Thyroid gland (tissue), 4 donors: ENCODE results near the gene MLXIPL.

Experiments used
- POLR2A ChIP-seq, 2 donors: fragments of 450-650 bp; IDR thresholded peaks; one replicate each; pipeline ENCODE4 v1.6.1; 2017; ENCODE audit warnings: antibody characterized with exemption in 2 of 2, mild to moderate bottlenecking in 2 of 2, moderate library complexity in 1 of 2
- TF ChIP-seq, protein P1 (sequence below), 6 experiments: fragments of 200-600 bp in 3 of 6; fragments of 450-650 bp in 3 of 6; sonication (generic) in 3 of 6; IDR thresholded peaks; one replicate each; pipeline ENCODE4 v1.5.1; 2016 to 2019; ENCODE audit warnings: antibody characterized with exemption in 6 of 6, mild to moderate bottlenecking in 2 of 6, inconsistent platforms in 1 of 6, moderate library complexity in 1 of 6

DNA sequence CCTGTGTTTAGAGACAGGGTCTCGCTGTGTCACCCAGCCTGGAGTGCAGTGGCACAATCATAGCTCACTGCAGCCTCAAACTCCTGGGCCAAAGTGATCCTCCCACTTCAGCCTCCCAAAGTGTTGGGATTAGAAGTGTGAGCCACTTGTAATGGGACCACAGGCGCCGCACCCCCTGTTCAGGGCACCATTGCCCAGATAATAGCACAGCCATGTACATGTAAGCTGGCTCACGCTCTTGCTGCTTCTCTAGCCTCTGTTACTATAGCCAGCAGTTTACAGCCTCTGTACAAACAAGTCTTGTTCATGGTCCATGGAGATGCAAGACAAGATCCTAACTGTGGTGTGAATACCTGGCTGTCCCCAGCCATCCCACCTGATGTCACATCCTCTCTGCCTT, 4.2 kb upstream of the MLXIPL start:
- no peak for TF ChIP-seq POLR2A (IDR thresholded peaks at IDR 0.05)
- TF ChIP-seq, protein P1, sequence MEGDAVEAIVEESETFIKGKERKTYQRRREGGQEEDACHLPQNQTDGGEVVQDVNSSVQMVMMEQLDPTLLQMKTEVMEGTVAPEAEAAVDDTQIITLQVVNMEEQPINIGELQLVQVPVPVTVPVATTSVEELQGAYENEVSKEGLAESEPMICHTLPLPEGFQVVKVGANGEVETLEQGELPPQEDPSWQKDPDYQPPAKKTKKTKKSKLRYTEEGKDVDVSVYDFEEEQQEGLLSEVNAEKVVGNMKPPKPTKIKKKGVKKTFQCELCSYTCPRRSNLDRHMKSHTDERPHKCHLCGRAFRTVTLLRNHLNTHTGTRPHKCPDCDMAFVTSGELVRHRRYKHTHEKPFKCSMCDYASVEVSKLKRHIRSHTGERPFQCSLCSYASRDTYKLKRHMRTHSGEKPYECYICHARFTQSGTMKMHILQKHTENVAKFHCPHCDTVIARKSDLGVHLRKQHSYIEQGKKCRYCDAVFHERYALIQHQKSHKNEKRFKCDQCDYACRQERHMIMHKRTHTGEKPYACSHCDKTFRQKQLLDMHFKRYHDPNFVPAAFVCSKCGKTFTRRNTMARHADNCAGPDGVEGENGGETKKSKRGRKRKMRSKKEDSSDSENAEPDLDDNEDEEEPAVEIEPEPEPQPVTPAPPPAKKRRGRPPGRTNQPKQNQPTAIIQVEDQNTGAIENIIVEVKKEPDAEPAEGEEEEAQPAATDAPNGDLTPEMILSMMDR (IDR thresholded peaks at IDR 0.05), result no peak
